HEK293 (cell line): ENCODE measurements around the gene EML1.

Experiments used
- CTCF ChIA-PET: fragments of 350-600 bp; formaldehyde crosslinking; extraction: SDS; loops from one replicate; lab custom pipeline; 2021; ENCODE audit warnings: antibody characterized with exemption; lab: Yijun Ruan, JAX
- POLR2A ChIA-PET: fragments of 300-600 bp; formaldehyde crosslinking; extraction: SDS; loops from one replicate; lab custom pipeline; 2020; ENCODE audit warnings: antibody characterized with exemption, inconsistent platforms; lab: Yijun Ruan, JAX
- H3K27ac ChIP-seq: fragments of 200-500 bp; sonication (Bioruptor generic); 2 replicates; pipeline ENCODE4 v1.5.1; 2014; ENCODE audit warnings: low read depth, low read length, control low read depth, inconsistent platforms; ENCODE audit errors: extremely low read depth
- H3K36me3 ChIP-seq, 2 experiments: fragments of 200-500 bp in 1 of 2; sonication (Bioruptor generic) in 1 of 2; 1 replicate in 1 of 2; 2 replicates in 1 of 2; pipeline ENCODE4 v1.5.1; 2014 to 2017; ENCODE audit warnings: inconsistent platforms in 2 of 2, low read length in 2 of 2; ENCODE audit not compliant: control insufficient read depth in 2 of 2, insufficient read depth in 1 of 2
- H3K4me1 ChIP-seq: fragments of 200-500 bp; sonication (Bioruptor generic); 2 replicates; pipeline ENCODE4 v1.5.1; 2014; ENCODE audit warnings: mild to moderate bottlenecking, low read length, inconsistent platforms; ENCODE audit not compliant: control insufficient read depth, insufficient read depth
- H3K4me3 ChIP-seq: 2 replicates; pipeline ENCODE4 v1.5.1; 2011; ENCODE audit warnings: low read depth, mild to moderate bottlenecking, control low read depth, low read length, moderate library complexity
- H3K9me3 ChIP-seq: fragments of 200-500 bp; sonication (Bioruptor generic); 2 replicates; pipeline ENCODE4 v1.5.1; 2014; ENCODE audit warnings: low read depth, low read length, inconsistent platforms; ENCODE audit not compliant: control insufficient read depth, insufficient read depth
- BCL6B ChIP-seq: fragments of 450-650 bp; formaldehyde crosslinking; IDR thresholded peaks from 2 replicates; pipeline ENCODE4 v1.5.1; 2017; ENCODE audit warnings: missing biosample characterization, missing genetic modification characterization
- ZBTB44 ChIP-seq: fragments of 450-650 bp; IDR thresholded peaks from 2 replicates; pipeline ENCODE4 v1.5.1; 2018; ENCODE audit warnings: missing biosample characterization, mild to moderate bottlenecking, missing genetic modification characterization
- ZNF112 ChIP-seq: fragments of 450-650 bp; formaldehyde crosslinking; IDR thresholded peaks from 2 replicates; pipeline ENCODE4 v1.5.0; 2017; ENCODE audit warnings: missing biosample characterization, missing genetic modification characterization
- ZNF18 ChIP-seq: fragments of 450-650 bp; formaldehyde crosslinking; IDR thresholded peaks from 2 replicates; pipeline ENCODE4 v1.5.1; 2016; ENCODE audit warnings: missing biosample characterization, missing genetic modification characterization
- ZNF362 ChIP-seq: fragments of 450-650 bp; formaldehyde crosslinking; IDR thresholded peaks from 2 replicates; pipeline ENCODE4 v1.5.1; 2016; ENCODE audit warnings: missing biosample characterization, missing genetic modification characterization
- ZNF510 ChIP-seq: fragments of 450-650 bp; formaldehyde crosslinking; IDR thresholded peaks from 2 replicates; pipeline ENCODE4 v1.5.1; 2018; ENCODE audit warnings: mild to moderate bottlenecking, missing genetic modification characterization, missing biosample characterization; ENCODE audit not compliant: insufficient replicate concordance
- ZNF555 ChIP-seq: fragments of 450-650 bp; formaldehyde crosslinking; conservative IDR thresholded peaks from 2 replicates; pipeline ENCODE4 v1.5.1; 2017; ENCODE audit warnings: missing biosample characterization, mild to moderate bottlenecking, missing genetic modification characterization, inconsistent platforms
- ZNF621 ChIP-seq: fragments of 450-650 bp; formaldehyde crosslinking; IDR thresholded peaks from 2 replicates; pipeline ENCODE4 v1.5.1; 2017; ENCODE audit warnings: missing biosample characterization, missing genetic modification characterization
- ZNF658 ChIP-seq: fragments of 450-650 bp; formaldehyde crosslinking; IDR thresholded peaks from 2 replicates; pipeline ENCODE4; 2016; ENCODE audit warnings: missing biosample characterization, missing genetic modification characterization
- ZNF670 ChIP-seq: fragments of 450-650 bp; formaldehyde crosslinking; IDR thresholded peaks from 2 replicates; pipeline ENCODE4 v1.5.1; 2016; ENCODE audit warnings: missing biosample characterization, missing genetic modification characterization, low read depth
- ZNF777 ChIP-seq: fragments of 450-650 bp; formaldehyde crosslinking; IDR thresholded peaks from 2 replicates; pipeline ENCODE4 v1.5.1; 2017; ENCODE audit warnings: missing biosample characterization, missing genetic modification characterization, borderline replicate concordance
- ZNF785 ChIP-seq: fragments of 450-650 bp; formaldehyde crosslinking; IDR thresholded peaks from 2 replicates; pipeline ENCODE4 v1.5.1; 2016; ENCODE audit warnings: missing biosample characterization, missing genetic modification characterization

EML1 gene

GRCh38 chr14:99928963-99929362 is 135.8 kb downstream of the EML1 start:
- no peaks in the 10 kb centered on the region for H3K9me3 ChIP-seq
- no peaks in the 10 kb centered on the region; a peak in 1 of 3 replicates for H3K36me3 ChIP-seq
- H3K27ac ChIP-seq = no peak overlapping the region
- no peak overlapping the region for H3K4me3 ChIP-seq
- no peaks in the 10 kb centered on the region for H3K4me1 ChIP-seq
- TF ChIP-seq ZNF112 (no peak), ZNF555 (tag by site-specific recombination) (no peak), ZNF18 (tag by site-specific recombination) (no peak), ZNF621 (no peak), ZNF362 (tag by site-specific recombination) (no peak), ZNF510 (tag by site-specific recombination) (no peak), BCL6B (peak; percentile 54)
- ChIA-PET POLR2A (interaction anchor here (0.6 kb wide), 1 partner anchor 593 kb away, joined by 3 read pairs; no protein-coding TSS in a partner anchor), CTCF (no interaction called here)

- no peak overlapping the region for H3K27ac ChIP-seq
- TF ChIP-seq ZNF658 (tag by site-specific recombination) = no peak
- TF ChIP-seq ZNF670 (tag by site-specific recombination) = no peak
- no peak for TF ChIP-seq ZNF777 (tag by site-specific recombination)
- ChIA-PET POLR2A (interaction anchor here (0.6 kb wide), 1 partner anchor 593 kb away, joined by 3 read pairs; no protein-coding TSS in a partner anchor), CTCF (no interaction called here)
- H3K4me1 ChIP-seq = no peaks in the 10 kb centered on the region
- no peak overlapping the region for H3K4me3 ChIP-seq
- H3K36me3 ChIP-seq = no peaks in the 10 kb centered on the region; a peak in 1 of 3 replicates
- no peaks in the 10 kb centered on the region for H3K9me3 ChIP-seq
Observed at GRCh38 chr14:99929601-99930000, 136.4 kb downstream of the EML1 start.

GRCh38 chr14:99930420-99931274 is 137.4 kb downstream of the EML1 start:
- no peak overlapping the region for H3K27ac ChIP-seq
- no peaks in the 10 kb centered on the region for H3K9me3 ChIP-seq
- ChIA-PET POLR2A (no interaction called here), CTCF (interaction anchor here (1.0 kb wide), 3 partner anchors 15 to 95 kb away, joined by 3 to 6 read pairs (median 3); no protein-coding TSS in a partner anchor)
- no peak overlapping the region for H3K4me3 ChIP-seq
- TF ChIP-seq ZBTB44 (tag by site-specific recombination) (peak; percentile 71; the same call in 1 of the 2 replicates), ZNF785 (no peak)
- H3K36me3 ChIP-seq = no peaks in the 10 kb centered on the region
- no peaks in the 10 kb centered on the region for H3K4me1 ChIP-seq
